Measurements from ENCODE around the gene GARIN5A.
A peak's percentile ranks its signal among the peaks of the same experiment; 100 is the strongest.

The GARIN5A gene

DNA sequence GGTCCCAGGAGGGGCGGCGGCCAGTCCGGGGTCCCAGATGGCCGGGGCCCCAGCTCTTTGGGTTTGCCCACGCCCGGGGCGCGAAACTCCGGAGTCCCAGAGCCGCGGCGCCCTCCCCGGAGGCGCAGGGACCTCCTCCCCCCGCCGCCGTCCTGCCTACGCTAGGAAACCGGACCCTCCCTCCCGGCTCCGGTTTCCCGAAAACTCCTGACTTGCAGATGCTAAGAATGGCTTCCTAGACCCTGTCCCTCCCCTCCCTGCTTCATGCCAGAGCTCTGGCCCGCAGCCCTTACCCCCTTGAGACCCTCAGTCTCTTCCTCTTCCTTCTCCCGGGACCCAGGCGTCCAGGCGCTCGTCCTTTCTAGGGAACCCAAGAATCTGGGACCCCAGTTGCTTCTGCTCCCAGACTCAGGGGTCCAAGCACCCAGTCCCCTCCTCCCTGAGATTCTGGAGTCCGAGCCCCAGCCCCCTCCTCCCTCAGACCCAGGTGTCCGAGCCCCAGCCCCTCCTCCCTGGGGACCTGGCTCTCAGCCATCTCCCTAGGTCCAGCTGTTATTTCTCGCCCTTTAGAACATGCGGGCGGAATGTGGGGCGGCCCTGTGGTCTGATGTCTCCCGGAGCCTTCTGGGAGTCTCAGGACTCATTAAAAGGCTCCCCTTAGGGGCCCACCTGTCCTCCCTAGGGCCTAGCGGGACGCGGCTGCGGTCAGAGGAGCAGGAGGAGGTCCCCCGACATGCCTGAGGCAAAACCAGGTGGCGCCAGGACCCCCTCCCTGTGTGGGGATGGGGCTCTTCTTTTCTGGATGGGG is 44.2 kb downstream of the GARIN5A start, which contains the start of gene MYBPC2:
MYBPC2 (plus strand) TSS at position 672 of the 808 bp plus-strand sequence; CDS start at position 734, 62 bp downstream.
- Histone ChIP-seq H3K36me3 (ENCODE audit: insufficient read depth, low read length) (no peaks in the 10 kb centered on the region), H3K9me3 (ENCODE audit: control insufficient read depth, insufficient read depth, low read length) (no peaks in the 10 kb centered on the region), H3K4me1 (ENCODE audit: insufficient read depth, low read length) (peaks cover 11% of the 10 kb centered on the region; the same call in 1 of the 2 replicates), H3K9ac (ENCODE audit: low read depth, low read length) (peak within 1 kb of the TSS; percentile 76)

DNA sequence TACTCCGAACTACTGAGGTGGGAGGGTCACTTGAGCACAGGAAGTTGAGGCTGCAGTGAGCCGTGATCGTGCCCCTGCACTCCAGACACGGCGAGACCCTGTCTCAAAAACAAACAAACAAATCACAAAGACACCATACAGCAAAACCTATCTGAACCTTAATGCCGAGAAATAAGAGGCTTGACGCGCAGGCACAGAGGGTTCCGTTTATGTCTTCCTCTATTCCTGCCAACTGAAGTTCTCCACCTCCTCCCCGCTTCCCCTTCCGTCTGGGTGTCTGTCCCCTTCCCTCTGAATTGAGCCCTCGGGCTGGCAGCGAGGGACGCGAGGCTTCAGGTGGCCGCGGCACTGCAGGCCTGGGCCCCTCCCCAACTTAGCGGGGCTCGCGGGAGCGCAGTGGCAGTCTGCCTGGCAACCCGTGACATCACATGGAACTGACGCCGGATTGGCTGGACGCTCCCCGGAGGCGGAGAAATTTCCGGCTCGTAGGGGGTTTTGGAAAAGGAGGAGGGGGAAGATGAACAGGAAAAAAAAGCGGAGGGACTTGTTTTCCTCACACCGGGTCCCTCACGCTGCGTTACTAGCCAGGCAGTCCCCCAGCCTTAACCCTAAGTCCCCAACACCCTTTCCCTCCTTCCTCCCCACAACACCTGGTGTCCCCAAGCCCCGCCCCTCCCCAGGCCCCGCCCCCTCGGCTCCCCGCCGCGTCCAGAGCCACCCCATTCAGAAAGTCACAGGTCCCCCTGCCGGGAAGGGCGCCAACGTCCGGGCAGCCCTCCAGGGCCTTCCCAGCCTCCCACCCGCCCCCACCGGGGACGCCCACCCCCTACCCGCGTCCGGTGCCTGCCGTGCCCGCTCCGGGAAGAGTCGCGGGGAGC is 45.1 kb downstream of the GARIN5A start:
- H3K4me1 ChIP-seq (ENCODE audit: insufficient read depth, low read length) = peaks cover 11% of the 10 kb centered on the region; the same call in 1 of the 2 replicates
- no peaks in the 10 kb centered on the region for H3K9me3 ChIP-seq (ENCODE audit: control insufficient read depth, insufficient read depth, low read length)
- peak overlapping the region; percentile 76 for H3K9ac ChIP-seq (ENCODE audit: low read depth, low read length)
- no peaks in the 10 kb centered on the region for H3K36me3 ChIP-seq (ENCODE audit: insufficient read depth, low read length)

DNA sequence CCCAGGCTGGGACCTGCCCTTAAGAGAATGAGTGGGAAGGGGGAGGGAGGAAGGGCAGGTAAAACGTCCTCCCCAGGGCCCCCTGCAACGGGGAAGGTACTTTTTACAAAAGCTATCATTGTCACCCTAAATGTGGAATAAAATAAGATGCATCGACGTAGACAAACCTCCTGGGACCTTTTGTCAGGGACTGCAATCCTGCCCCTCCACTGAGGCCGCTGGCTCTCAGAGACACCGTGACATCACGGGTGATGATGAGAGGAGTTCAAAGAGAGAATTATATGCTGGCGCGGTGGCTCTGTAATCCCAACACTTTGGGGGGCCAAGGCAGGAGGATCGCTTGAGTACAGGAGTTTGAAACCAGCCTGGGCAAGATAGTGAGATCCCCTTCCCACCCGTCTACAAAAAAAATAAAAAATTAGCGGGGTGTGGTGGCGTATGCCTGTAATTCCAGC is 45.7 kb downstream of the GARIN5A start:
- H3K4me1 ChIP-seq (ENCODE audit: insufficient read depth, low read length) = peaks cover 11% of the 10 kb centered on the region; the same call in 1 of the 2 replicates
- H3K9me3 ChIP-seq (ENCODE audit: control insufficient read depth, insufficient read depth, low read length) = no peaks in the 10 kb centered on the region
- no peaks in the 10 kb centered on the region for H3K36me3 ChIP-seq (ENCODE audit: insufficient read depth, low read length)
- peak overlapping the region; percentile 67; the same call in 1 of the 2 replicates for H3K9ac ChIP-seq (ENCODE audit: low read depth, low read length)

DNA sequence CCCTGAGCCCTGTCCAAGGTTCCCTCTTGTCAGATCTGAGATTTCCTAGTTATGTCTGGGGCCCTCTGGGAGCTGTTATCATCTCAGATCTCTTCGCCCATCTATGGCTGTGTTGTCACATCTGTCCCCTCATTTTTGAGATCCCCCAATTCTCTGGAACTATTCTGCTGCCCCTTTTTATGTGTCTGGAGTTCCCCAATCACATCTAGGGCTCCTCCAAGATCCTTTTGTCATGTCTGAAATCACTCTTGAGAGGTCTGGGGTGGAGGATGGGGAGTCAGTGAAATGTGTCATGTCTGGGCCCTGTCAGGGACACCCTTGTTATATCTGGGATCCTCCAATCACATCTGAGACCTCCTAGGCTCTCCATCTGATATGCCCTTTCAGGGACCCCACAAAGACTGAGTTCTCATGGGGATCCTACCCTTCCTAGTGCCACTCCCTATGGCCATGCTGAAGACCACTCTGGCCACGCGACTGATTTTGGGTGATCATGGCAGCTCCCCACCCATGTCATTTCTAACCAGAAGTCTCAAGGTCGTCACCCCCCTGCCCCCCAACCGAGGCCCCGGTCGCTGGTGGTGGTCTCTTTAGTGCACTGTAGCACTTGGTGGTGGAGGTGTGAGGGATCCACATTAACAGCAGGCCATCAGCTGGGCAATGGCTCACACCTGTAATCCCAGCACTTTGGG is 47.7 kb downstream of the GARIN5A start:
- Histone ChIP-seq H3K9me3 (ENCODE audit: control insufficient read depth, insufficient read depth, low read length) (no peaks in the 10 kb centered on the region), H3K9ac (ENCODE audit: low read depth, low read length) (no peak overlapping the region), H3K4me1 (ENCODE audit: insufficient read depth, low read length) (peaks cover 11% of the 10 kb centered on the region; the same call in 1 of the 2 replicates), H3K36me3 (ENCODE audit: insufficient read depth, low read length) (no peaks in the 10 kb centered on the region)

DNA sequence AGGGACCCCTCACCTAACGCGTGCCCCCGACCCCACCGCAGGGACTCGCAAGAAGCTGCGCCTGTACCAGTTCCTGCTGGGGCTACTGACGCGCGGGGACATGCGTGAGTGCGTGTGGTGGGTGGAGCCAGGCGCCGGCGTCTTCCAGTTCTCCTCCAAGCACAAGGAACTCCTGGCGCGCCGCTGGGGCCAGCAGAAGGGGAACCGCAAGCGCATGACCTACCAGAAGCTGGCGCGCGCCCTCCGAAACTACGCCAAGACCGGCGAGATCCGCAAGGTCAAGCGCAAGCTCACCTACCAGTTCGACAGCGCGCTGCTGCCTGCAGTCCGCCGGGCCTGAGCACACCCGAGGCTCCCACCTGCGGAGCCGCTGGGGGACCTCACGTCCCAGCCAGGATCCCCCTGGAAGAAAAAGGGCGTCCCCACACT is 48.6 kb downstream of the GARIN5A start:
- no peaks in the 10 kb centered on the region for H3K36me3 ChIP-seq (ENCODE audit: insufficient read depth, low read length)

DNA sequence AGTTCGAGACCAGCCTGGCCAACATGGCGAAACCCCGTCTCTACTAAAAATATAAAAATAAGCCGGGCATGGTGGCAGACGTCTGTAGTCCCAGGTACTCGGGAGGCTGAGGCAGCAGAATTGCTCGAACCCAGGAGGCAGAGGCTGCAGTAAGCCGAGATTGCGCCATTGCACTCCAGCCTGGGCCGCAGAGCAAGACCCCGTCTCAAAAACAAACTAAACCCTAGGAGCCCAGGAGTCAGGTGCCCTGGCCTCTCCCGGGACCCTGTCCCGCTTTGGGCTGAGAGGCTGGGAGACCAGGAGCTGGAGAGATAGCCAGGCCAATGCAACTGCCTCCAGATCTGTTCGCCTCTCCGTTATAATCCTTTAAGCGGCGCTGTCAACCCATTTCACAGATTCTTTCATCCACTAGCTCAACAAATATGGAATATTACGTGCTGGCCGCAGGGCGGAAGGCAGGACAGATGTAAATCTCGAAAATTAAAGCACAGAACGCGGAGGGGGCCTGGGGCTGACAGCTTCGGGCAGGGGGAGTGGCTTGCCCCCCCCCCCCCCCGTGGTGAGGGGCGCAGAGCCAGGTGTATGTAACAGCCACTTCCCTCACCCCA is 49.2 kb downstream of the GARIN5A start:
- H3K36me3 ChIP-seq (ENCODE audit: insufficient read depth, low read length) = no peaks in the 10 kb centered on the region

More for the DNA sequence above, 48.6 kb downstream of the GARIN5A start:
- H3K9me3 ChIP-seq (ENCODE audit: control insufficient read depth, insufficient read depth, low read length) = no peaks in the 10 kb centered on the region
- peak overlapping the region; percentile 35; the same call in 1 of the 2 replicates for H3K9ac ChIP-seq (ENCODE audit: low read depth, low read length)
- peaks cover 10% of the 10 kb centered on the region; the same call in 1 of the 2 replicates for H3K4me1 ChIP-seq (ENCODE audit: insufficient read depth, low read length)

DNA sequence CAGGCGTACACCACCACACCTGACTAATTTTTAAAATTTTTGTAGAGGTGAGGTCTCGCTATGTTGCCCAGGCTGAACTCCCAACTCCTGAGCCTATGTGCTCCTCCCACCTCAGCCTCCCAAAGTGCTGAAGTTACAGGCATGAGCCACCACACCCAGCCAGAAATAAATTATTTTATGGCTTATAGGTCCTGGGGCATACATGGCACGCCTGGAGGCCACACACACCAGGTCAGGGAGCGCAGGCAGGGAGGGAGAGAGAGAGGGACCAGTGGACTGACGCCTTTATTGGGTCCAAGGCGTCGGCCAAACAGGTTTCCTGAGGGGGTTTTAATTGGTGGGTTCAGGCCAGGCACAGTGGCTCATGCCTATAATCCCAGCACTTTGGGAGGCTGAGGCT is 51.1 kb downstream of the GARIN5A start:
- Histone ChIP-seq H3K9ac (ENCODE audit: low read depth, low read length) (no peak overlapping the region), H3K9me3 (ENCODE audit: control insufficient read depth, insufficient read depth, low read length) (no peaks in the 10 kb centered on the region), H3K4me1 (ENCODE audit: insufficient read depth, low read length) (no peaks in the 10 kb centered on the region), H3K36me3 (ENCODE audit: insufficient read depth, low read length) (no peaks in the 10 kb centered on the region)

More for the DNA sequence above, 49.2 kb downstream of the GARIN5A start:
- peak overlapping the region; percentile 35; the same call in 1 of the 2 replicates for H3K9ac ChIP-seq (ENCODE audit: low read depth, low read length)
- peaks cover 7% of the 10 kb centered on the region; the same call in 1 of the 2 replicates for H3K4me1 ChIP-seq (ENCODE audit: insufficient read depth, low read length)
- H3K9me3 ChIP-seq (ENCODE audit: control insufficient read depth, insufficient read depth, low read length) = no peaks in the 10 kb centered on the region

DNA sequence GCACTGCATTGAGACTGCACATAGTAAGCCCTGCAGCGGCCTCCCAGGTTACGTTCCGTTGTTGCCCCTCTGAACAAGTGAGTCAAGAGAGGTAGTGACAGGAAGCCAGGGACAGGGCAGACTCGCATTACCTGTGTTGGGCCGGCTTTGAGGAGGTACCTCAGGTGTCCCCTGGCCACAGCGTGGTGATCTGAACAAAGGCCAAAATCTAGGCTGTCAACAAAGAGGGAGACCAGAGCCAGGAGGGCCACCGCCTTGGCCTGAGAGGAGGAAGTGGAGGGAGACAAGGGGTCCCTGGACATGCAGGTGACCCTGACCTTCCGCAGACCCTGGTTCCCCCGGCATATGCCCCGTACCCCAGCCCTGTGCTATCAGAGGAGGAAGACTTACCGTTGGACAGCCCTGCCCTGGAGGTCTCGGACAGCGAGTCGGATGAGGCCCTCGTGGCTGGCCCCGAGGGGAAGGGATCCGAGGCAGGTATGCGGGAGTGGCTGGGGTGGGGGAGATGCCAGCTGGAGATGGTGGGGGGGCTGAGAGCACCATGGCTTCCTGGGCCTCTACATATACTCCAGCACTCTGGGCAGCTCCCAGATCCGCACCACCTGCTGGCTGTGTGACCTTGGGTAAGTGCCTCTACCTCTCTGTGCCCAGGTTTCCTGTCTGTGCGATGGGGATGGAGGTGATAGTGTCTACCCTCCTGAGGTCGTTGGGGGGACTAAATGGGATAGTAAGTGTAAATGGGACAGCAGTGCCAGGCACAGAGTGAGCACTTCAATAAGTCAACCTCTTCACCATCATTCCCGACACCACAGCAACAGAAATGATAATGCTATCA is 53.2 kb downstream of the GARIN5A start:
- H3K9ac ChIP-seq (ENCODE audit: low read depth, low read length) = no peak overlapping the region
- H3K9me3 ChIP-seq (ENCODE audit: control insufficient read depth, insufficient read depth, low read length) = no peaks in the 10 kb centered on the region
- no peaks in the 10 kb centered on the region for H3K36me3 ChIP-seq (ENCODE audit: insufficient read depth, low read length)
- peaks cover 8% of the 10 kb centered on the region; the same call in 1 of the 2 replicates for H3K4me1 ChIP-seq (ENCODE audit: insufficient read depth, low read length)

DNA sequence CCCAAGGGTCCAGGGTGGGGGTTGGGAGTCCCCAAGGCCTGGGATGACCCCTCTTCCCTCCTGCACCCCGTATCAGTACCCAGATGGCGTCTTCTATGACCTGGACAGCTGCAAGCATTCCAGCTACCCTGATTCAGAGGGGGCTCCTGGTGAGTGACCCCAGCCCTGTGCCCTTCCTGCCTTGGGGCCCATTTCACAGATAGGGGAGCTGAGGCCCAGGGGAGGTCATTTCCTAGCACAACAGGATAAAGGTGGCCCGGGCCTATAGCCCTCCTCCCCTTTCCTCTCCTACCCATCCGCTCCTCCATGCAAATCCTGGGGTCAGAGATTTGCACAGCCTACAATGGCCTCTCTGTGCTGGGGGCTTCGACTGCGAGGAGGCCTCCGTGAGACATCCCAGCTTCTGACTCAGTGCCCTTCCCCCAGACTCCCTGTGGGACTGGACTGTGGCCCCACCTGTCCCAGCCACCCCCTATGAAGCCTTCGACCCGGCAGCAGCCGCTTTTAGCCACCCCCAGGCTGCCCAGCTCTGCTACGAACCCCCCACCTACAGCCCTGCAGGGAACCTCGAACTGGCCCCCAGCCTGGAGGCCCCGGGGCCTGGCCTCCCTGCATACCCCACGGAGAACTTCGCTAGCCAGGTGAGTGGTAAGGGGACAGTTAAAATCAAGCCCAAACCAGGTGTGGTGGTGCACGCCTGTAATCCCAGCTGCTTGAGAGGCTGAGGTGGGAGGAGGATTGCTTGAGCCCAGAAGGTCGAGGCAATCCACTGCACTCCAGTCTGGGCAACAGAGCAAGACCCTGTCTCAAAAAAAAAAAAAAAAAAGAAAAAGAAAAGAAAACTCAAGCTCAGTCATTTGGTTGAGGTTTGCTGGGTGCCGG is 54.0 kb downstream of the GARIN5A start:
- no peak overlapping the region for H3K9ac ChIP-seq (ENCODE audit: low read depth, low read length)
- H3K4me1 ChIP-seq (ENCODE audit: insufficient read depth, low read length) = peaks cover 8% of the 10 kb centered on the region; the same call in 1 of the 2 replicates

DNA sequence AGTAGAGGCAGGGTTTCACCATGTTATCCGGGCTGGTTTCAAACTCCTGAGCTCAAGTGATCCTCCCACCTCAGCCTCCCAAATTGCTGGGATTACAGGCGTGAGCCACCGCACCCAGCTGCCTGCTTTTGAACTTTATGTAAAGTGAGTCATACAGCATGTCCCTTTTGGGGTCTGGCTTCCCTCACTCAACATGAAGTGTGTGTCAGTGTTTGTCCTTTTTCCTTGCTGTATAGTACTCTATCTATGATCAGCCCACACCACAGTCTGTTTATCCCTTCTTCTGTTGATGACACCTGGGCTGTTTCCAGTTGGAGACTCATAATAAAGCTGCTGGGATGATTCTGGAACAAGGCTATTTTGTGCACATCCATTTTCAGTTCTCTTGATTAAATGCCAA is 55.8 kb downstream of the GARIN5A start:
- H3K9me3 ChIP-seq (ENCODE audit: control insufficient read depth, insufficient read depth, low read length) = no peaks in the 10 kb centered on the region
- H3K36me3 ChIP-seq (ENCODE audit: insufficient read depth, low read length) = no peaks in the 10 kb centered on the region
- H3K9ac ChIP-seq (ENCODE audit: low read depth, low read length) = no peak overlapping the region
- peaks cover 8% of the 10 kb centered on the region; the same call in 1 of the 2 replicates for H3K4me1 ChIP-seq (ENCODE audit: insufficient read depth, low read length)

More for the DNA sequence above, 54.0 kb downstream of the GARIN5A start:
- Histone ChIP-seq H3K36me3 (ENCODE audit: insufficient read depth, low read length) (no peaks in the 10 kb centered on the region), H3K9me3 (ENCODE audit: control insufficient read depth, insufficient read depth, low read length) (no peaks in the 10 kb centered on the region)

DNA sequence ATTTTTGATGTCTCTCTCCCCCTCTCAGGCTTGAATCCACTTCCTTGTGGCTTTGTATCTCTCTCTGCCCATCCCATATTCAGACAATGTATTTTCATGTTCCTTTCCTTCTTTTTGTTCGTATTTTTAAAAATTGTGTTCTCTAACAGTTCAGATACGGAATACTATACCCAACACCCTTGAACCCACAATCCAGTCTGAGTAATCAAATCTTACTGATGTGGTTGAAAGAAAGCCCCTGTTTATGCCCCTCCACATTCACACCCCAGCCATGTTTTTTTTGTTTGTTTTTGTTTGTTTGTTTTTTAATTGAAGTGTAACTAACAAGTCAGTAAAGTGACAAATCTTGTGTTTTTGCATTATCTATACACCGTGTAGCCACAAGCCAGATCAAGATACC is 56.5 kb downstream of the GARIN5A start:
- no peaks in the 10 kb centered on the region for H3K36me3 ChIP-seq (ENCODE audit: insufficient read depth, low read length)
- H3K9me3 ChIP-seq (ENCODE audit: control insufficient read depth, insufficient read depth, low read length) = no peaks in the 10 kb centered on the region
- H3K9ac ChIP-seq (ENCODE audit: low read depth, low read length) = peak overlapping the region; percentile 48; the same call in 1 of the 2 replicates
- peaks cover 8% of the 10 kb centered on the region; the same call in 1 of the 2 replicates for H3K4me1 ChIP-seq (ENCODE audit: insufficient read depth, low read length)

DNA sequence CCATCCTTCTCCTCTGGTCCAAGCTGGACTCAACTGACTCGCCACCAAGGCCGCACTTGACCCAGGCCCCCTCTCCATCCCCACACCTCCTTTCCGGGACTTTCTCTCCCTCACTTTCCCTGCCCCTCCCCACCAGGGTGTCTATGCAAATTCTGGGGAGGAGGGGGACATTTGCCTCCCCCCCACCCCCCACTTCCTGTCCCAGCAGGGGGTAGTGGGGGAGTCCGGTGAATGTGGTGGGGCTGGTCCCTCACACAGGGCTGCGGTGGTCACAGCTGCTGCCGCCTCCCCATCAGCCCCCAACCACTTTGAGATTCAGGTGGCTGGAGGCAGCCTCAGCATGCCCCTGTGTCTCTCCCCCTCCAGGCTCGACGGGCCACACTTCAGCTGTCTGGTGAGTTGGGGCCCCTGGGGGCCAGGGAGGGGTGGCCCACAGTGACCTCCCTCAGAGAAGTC is 57.0 kb downstream of the GARIN5A start:
- peak overlapping the region; percentile 48; the same call in 1 of the 2 replicates for H3K9ac ChIP-seq (ENCODE audit: low read depth, low read length)
- H3K9me3 ChIP-seq (ENCODE audit: control insufficient read depth, insufficient read depth, low read length) = no peaks in the 10 kb centered on the region
- peaks cover 8% of the 10 kb centered on the region; the same call in 1 of the 2 replicates for H3K4me1 ChIP-seq (ENCODE audit: insufficient read depth, low read length)
- no peaks in the 10 kb centered on the region for H3K36me3 ChIP-seq (ENCODE audit: insufficient read depth, low read length)

Measured in ES-I3 (cell line).